A549 (cell line): ENCODE measurements around the gene ADAM10. TPM values are rescaled to one million over a fixed set of nuclear protein-coding genes. Genes with fewer than 3 reads are reported as not detected.

Experiments used
- ATAC-seq, 2 experiments: fragments of 200-7000 bp in 1 of 2; fragments of >200 bp in 1 of 2; cut with Nextera tagmentation in 1 of 2; cut with Tn5 transposase in 1 of 2; 3 replicates each; pipeline versions ENCODE4 v1.8.0 to v1.9.1; 2018 to 2020; ENCODE audit warnings: mild to moderate bottlenecking in 1 of 2, moderate library complexity in 1 of 2
- CTCF ChIA-PET: fragments of 300-600 bp; sonication (Branson Sonifier 250); formaldehyde crosslinking; extraction: SDS; loops from one replicate; lab custom pipeline; 2021; ENCODE audit warnings: antibody characterized with exemption, inconsistent platforms; lab: Yijun Ruan, JAX
- POLR2A ChIA-PET: fragments of 350-600 bp; formaldehyde crosslinking; extraction: SDS; loops from one replicate; lab custom pipeline; 2021; ENCODE audit warnings: antibody characterized with exemption, inconsistent platforms; lab: Yijun Ruan, JAX
- DNase-seq, 2 experiments: peaks; one replicate each; pipeline versions ENCODE4 v3.0.0 to v3.0.0-alpha.2; 2011 to 2016; ENCODE audit warnings: low read depth in 1 of 2, low spot score in 1 of 2
- FAIRE-seq: peaks from 2 replicates; lab custom pipeline; 2011; peaks lifted over from hg19 to GRCh38; lab: Jason Lieb, UNC
- H3K27ac ChIP-seq, 2 experiments: fragments of >200 bp; sonication (Bioruptor Twin); formaldehyde crosslinking; 3 replicates each; pipeline ENCODE4 v1.5.1; 2016 to 2017
- H3K4me1 ChIP-seq: fragments of >200 bp; sonication (Bioruptor Twin); formaldehyde crosslinking; 3 replicates; pipeline ENCODE4 v1.6.1; 2016
- H3K4me2 ChIP-seq: fragments of >200 bp; sonication (Bioruptor Twin); formaldehyde crosslinking; 3 replicates; pipeline ENCODE4 v1.6.1; 2016
- H3K4me3 ChIP-seq: fragments of >200 bp; sonication (Bioruptor Twin); formaldehyde crosslinking; 3 replicates; pipeline ENCODE4 v1.5.1; 2016
- H3K9me3 ChIP-seq: fragments of >200 bp; sonication (Bioruptor Twin); formaldehyde crosslinking; 3 replicates; pipeline ENCODE4 v1.6.1; 2016
- ATOH8 ChIP-seq: fragments of 250-450 bp; sonication (Bioruptor Pico); IDR thresholded peaks from 2 replicates; pipeline ENCODE4 v1.5.0; 2020; ENCODE audit warnings: low read depth, mild to moderate bottlenecking, moderate library complexity
- BCL3 ChIP-seq: fragments of >200 bp; sonication (Bioruptor Twin); formaldehyde crosslinking; IDR thresholded peaks from 3 replicates; pipeline ENCODE4 v1.6.1; 2016
- BHLHE40 ChIP-seq: IDR thresholded peaks from 2 replicates; pipeline ENCODE4 v1.6.1; 2012; ENCODE audit warnings: low read depth, low read length, inconsistent platforms
- CBX2 ChIP-seq: fragments of 200-600 bp; sonication (generic); IDR thresholded peaks from 2 replicates; pipeline ENCODE4 v1.6.1; 2016; ENCODE audit warnings: low read depth, mild to moderate bottlenecking, borderline replicate concordance
- CHD2 ChIP-seq: fragments of 150-350 bp; IDR thresholded peaks from 2 replicates; pipeline ENCODE4 v1.6.1; 2014; ENCODE audit warnings: low read length; ENCODE audit not compliant: partially characterized antibody
- E2F6 ChIP-seq: IDR thresholded peaks from 2 replicates; pipeline ENCODE4 v1.6.1; 2012; ENCODE audit warnings: low read depth, borderline replicate concordance
- EHF ChIP-seq: fragments of 250-450 bp; sonication (Bioruptor Pico); IDR thresholded peaks from 2 replicates; pipeline ENCODE4 v1.5.0; 2020; ENCODE audit warnings: mild to moderate bottlenecking
- ELK1 ChIP-seq: fragments of 150-350 bp; IDR thresholded peaks from 2 replicates; pipeline ENCODE4 v1.6.1; 2014; ENCODE audit warnings: low read depth, mild to moderate bottlenecking, low read length
- ESRRA ChIP-seq: fragments of 150-350 bp; IDR thresholded peaks from 2 replicates; pipeline ENCODE4 v1.6.1; 2014; ENCODE audit warnings: mild to moderate bottlenecking, low read length, borderline replicate concordance
- FOSL2 ChIP-seq, 2 experiments: fragments of 450-650 bp in 1 of 2; fragments of >200 bp in 1 of 2; sonication (Bioruptor Twin) in 1 of 2; formaldehyde crosslinking; IDR thresholded peaks; 2 replicates each; pipeline versions ENCODE4 v1.5.0 to v1.6.1; 2016 to 2020; ENCODE audit warnings: mild to moderate bottlenecking in 1 of 2, moderate library complexity in 1 of 2
- GATA3 ChIP-seq: IDR thresholded peaks from 2 replicates; pipeline ENCODE4 v1.6.1; 2012; ENCODE audit warnings: borderline replicate concordance
- HMGXB4 ChIP-seq: fragments of 250-450 bp; sonication (Bioruptor Pico); IDR thresholded peaks from 2 replicates; pipeline ENCODE4 v1.5.0; 2021; ENCODE audit warnings: mild to moderate bottlenecking, moderate library complexity, borderline replicate concordance
- HOXB5 ChIP-seq: fragments of 250-450 bp; sonication (Bioruptor Pico); IDR thresholded peaks from 2 replicates; pipeline ENCODE4 v1.5.0; 2020; ENCODE audit warnings: mild to moderate bottlenecking, moderate library complexity
- JUNB ChIP-seq: fragments of >200 bp; sonication (Bioruptor Twin); formaldehyde crosslinking; IDR thresholded peaks from 2 replicates; pipeline ENCODE4 v1.6.1; 2016
- KDM5A ChIP-seq: fragments of 200-600 bp; sonication (generic); IDR thresholded peaks from 2 replicates; pipeline ENCODE4 v1.6.1; 2016; ENCODE audit warnings: antibody characterized with exemption, mild to moderate bottlenecking
- NR3C1 ChIP-seq: fragments of >200 bp; sonication (Bioruptor Twin); formaldehyde crosslinking; IDR thresholded peaks from 3 replicates; pipeline ENCODE4 v1.6.1; 2017
- PBX3 ChIP-seq: IDR thresholded peaks from 2 replicates; pipeline ENCODE4 v1.6.1; 2012
- POLR2AphosphoS2 ChIP-seq: conservative IDR thresholded peaks from 2 replicates; pipeline ENCODE4 v1.6.1; 2012; ENCODE audit warnings: low read length, improper control_type of control experiment, inconsistent platforms
- REST ChIP-seq: fragments of 200-600 bp; sonication (generic); IDR thresholded peaks from 2 replicates; pipeline ENCODE4 v1.6.1; 2016; ENCODE audit warnings: antibody characterized with exemption, mild to moderate bottlenecking, moderate library complexity
- RNF2 ChIP-seq: fragments of 200-600 bp; sonication (generic); IDR thresholded peaks from 2 replicates; pipeline ENCODE4 v1.6.1; 2016; ENCODE audit warnings: low read depth, mild to moderate bottlenecking, antibody characterized with exemption, moderate library complexity, borderline replicate concordance
- TFCP2L1 ChIP-seq: fragments of 250-450 bp; sonication (Bioruptor Pico); IDR thresholded peaks from 2 replicates; pipeline ENCODE4 v1.5.0; 2021; ENCODE audit warnings: mild to moderate bottlenecking
- TP53 ChIP-seq: fragments of 250-450 bp; sonication (Bioruptor Pico); IDR thresholded peaks from 2 replicates; pipeline ENCODE4 v1.5.0; 2021; ENCODE audit warnings: mild to moderate bottlenecking, moderate library complexity
- ZFP36 ChIP-seq: fragments of 450-650 bp; IDR thresholded peaks from 2 replicates; pipeline ENCODE4 v1.6.1; 2014; ENCODE audit warnings: borderline replicate concordance; ENCODE audit not compliant: partially characterized antibody
- ZSCAN20 ChIP-seq: fragments of 250-450 bp; sonication (Bioruptor Pico); IDR thresholded peaks from 2 replicates; pipeline ENCODE4 v1.8.0; 2022; ENCODE audit warnings: mild to moderate bottlenecking, moderate library complexity
- WGBS: methylation state at CpG from one replicate; pipeline ENCODE4 v1.1.6; 2017; ENCODE audit errors: missing lambda C conversion rate; 5-methylcytosine and 5-hydroxymethylcytosine counted together
- polyA plus RNA-seq, 4 experiments: library from polyadenylated mRNA; depleted of rRNA in 3 of 4; stranded (reverse); fragments of >200 nt; fragmentation: RNase III in 1 of 4; extraction: RNeasy Plus Mini Kit Qiagen cat#74134 plus additional on column Dnase treatment in 1 of 4; gene quantifications; 2 replicates in 3 of 4; 3 replicates in 1 of 4; pipeline ENCODE4 v1.2.3, GENCODE V29; 2011 to 2017

The ADAM10 gene
- polyA plus RNA-seq, 2 of the 4 experiments (the other 2 are of a cell fraction) = 200 to 210 TPM

GRCh38 chr15:58548308-58549012 lies 201.0 kb downstream of the ADAM10 start:
- H3K9me3 ChIP-seq = no peaks in the 10 kb centered on the region
- peak overlapping the region; percentile 95 for H3K27ac ChIP-seq
- no peak for FAIRE-seq
- peaks cover 55% of the 10 kb centered on the region for H3K4me1 ChIP-seq
- H3K4me3 ChIP-seq = no peak overlapping the region
- no peak for ATAC-seq
- WGBS = 97% methylated on average over 25 of the region's 26 CpGs
- H3K4me2 ChIP-seq = peak overlapping the region; percentile 85; the same call in 1 of the 3 replicates
- POLR2A ChIA-PET = no interaction called here
- TF ChIP-seq POLR2AphosphoS2 (no peak), PBX3 (no peak), TFCP2L1 (no peak), HOXB5 (CRISPR knock-in tag) (no peak), GATA3 (no peak), ESRRA (no peak), ATOH8 (CRISPR knock-in tag) (no peak), HMGXB4 (no peak), CHD2 (no peak), BHLHE40 (no peak), ELK1 (no peak), JUNB (no peak), CBX2 (no peak)
- DNase-seq = no peak
- CTCF ChIA-PET = interaction anchor here (0.5 to 1.6 kb wide), 11 partner anchors 10 to 479 kb away, joined by 3 to 7 read pairs (median 4); partner anchors contain the start of gene MINDY2

- peaks cover 55% of the 10 kb centered on the region for H3K4me1 ChIP-seq
- peak overlapping the region; percentile 95 for H3K27ac ChIP-seq
- TF ChIP-seq ZFP36 = no peak
- TF ChIP-seq ZSCAN20 (CRISPR knock-in tag) = no peak
- TF ChIP-seq BHLHE40 = no peak
- TF ChIP-seq EHF = no peak
- no peak for TF ChIP-seq TP53 (CRISPR knock-in tag)
- TF ChIP-seq BCL3 = no peak
- no peak for TF ChIP-seq KDM5A
- no peak for TF ChIP-seq FOSL2 (IDR thresholded peaks at IDR 0.05)
- no peak for TF ChIP-seq FOSL2 (CRISPR knock-in tag; IDR thresholded peaks at IDR 0.05)
- no peak for TF ChIP-seq RNF2
- no peak for TF ChIP-seq E2F6
- TF ChIP-seq NR3C1 = no peak
- no peak for TF ChIP-seq REST
- TF ChIP-seq CBX2 = no peak
These were observed 201.7 kb downstream of the ADAM10 start for GRCh38 chr15:58547628-58548307.

More at GRCh38 chr15:58547628-58548307, 201.7 kb downstream of the ADAM10 start:
- POLR2A ChIA-PET = interaction anchor here (0.6 to 2.5 kb wide), 20 partner anchors 11 to 278 kb away, joined by 3 to 38 read pairs (median 5); partner anchors contain the start of genes ADAM10 and MINDY2
- Histone ChIP-seq H3K4me2 (peak overlapping the region; percentile 85), H3K9me3 (no peaks in the 10 kb centered on the region), H3K4me3 (no peak overlapping the region)
- peak; percentile 31 to 33; a peak in 4 of 6 replicates for ATAC-seq
- no peak for FAIRE-seq
- DNase-seq = no peak
- CTCF ChIA-PET = interaction anchor here (0.5 to 2.3 kb wide), 18 partner anchors 8 to 987 kb away, joined by 3 to 9 read pairs (median 3); partner anchors contain the start of gene MINDY2
- 71% methylated on average over 9 of the region's 9 CpGs for WGBS
